Mesenchymal stem cell (in vitro differentiated cells and primary cell): ENCODE data around the gene OR52J3.
"Not testable (repeated sequence)": the region's sequence is repeated elsewhere in the genome, so short reads cannot be mapped to it uniquely, and the experiment has no call there.

ENCODE experiments used
- DNase-seq: peaks from one replicate; pipeline ENCODE4 v3.0.0-alpha.2; 2013
- H2AFZ ChIP-seq: one replicate; pipeline ENCODE4 v1.6.1; 2013; ENCODE audit warnings: low read depth, mild to moderate bottlenecking, control low read depth, inconsistent platforms, low read length, moderate library complexity
- H2AK5ac ChIP-seq: 2 replicates; pipeline ENCODE4 v1.6.1; 2013; ENCODE audit warnings: low read length, moderate library complexity, mild to moderate bottlenecking, inconsistent platforms; ENCODE audit not compliant: severe bottlenecking
- H2BK120ac ChIP-seq: one replicate; pipeline ENCODE4 v1.6.1; 2013; ENCODE audit warnings: low read depth, mild to moderate bottlenecking, inconsistent platforms, low read length, moderate library complexity
- H2BK12ac ChIP-seq, 2 experiments: one replicate each; pipeline ENCODE4 v1.6.1; 2013; ENCODE audit warnings: inconsistent platforms in 2 of 2, low read length in 2 of 2, mild to moderate bottlenecking in 2 of 2, moderate library complexity in 2 of 2, control low read depth in 1 of 2
- H2BK15ac ChIP-seq: one replicate; pipeline ENCODE4 v1.6.1; 2013; ENCODE audit warnings: mild to moderate bottlenecking, low read depth, inconsistent platforms; ENCODE audit not compliant: poor library complexity, severe bottlenecking
- H2BK5ac ChIP-seq: 2 replicates; pipeline ENCODE4 v1.6.1; 2013; ENCODE audit warnings: low read depth, mild to moderate bottlenecking, low read length, control low read depth, inconsistent platforms; ENCODE audit not compliant: poor library complexity, severe bottlenecking
- H3K14ac ChIP-seq, 2 experiments: one replicate each; pipeline ENCODE4 v1.6.1; 2013; ENCODE audit warnings: inconsistent platforms in 2 of 2, low read length in 2 of 2, control low read depth in 1 of 2, mild to moderate bottlenecking in 1 of 2, moderate library complexity in 1 of 2
- H3K18ac ChIP-seq, 2 experiments: one replicate each; pipeline ENCODE4 v1.6.1; 2013; ENCODE audit warnings: inconsistent platforms in 2 of 2, low read length in 2 of 2, control low read depth in 1 of 2, low read depth in 1 of 2, mild to moderate bottlenecking in 1 of 2
- H3K23ac ChIP-seq, 2 experiments: one replicate each; pipeline ENCODE4 v1.6.1; 2013; ENCODE audit warnings: inconsistent platforms in 2 of 2, low read length in 2 of 2, mild to moderate bottlenecking in 2 of 2, moderate library complexity in 2 of 2, control low read depth in 1 of 2
- H3K27ac ChIP-seq: 2 replicates; pipeline ENCODE4 v1.5.1; 2013; ENCODE audit warnings: mild to moderate bottlenecking, moderate library complexity, low read length, control low read depth, inconsistent platforms; ENCODE audit not compliant: poor library complexity, severe bottlenecking
- H3K27me3 ChIP-seq, 2 experiments: 2 replicates each; pipeline versions ENCODE4 v1.6.1 to v1.7.0; 2013; ENCODE audit warnings: low read length in 2 of 2, mild to moderate bottlenecking in 2 of 2, moderate library complexity in 2 of 2, control low read depth in 1 of 2, inconsistent platforms in 1 of 2; ENCODE audit not compliant: control insufficient read depth in 1 of 2, insufficient read depth in 1 of 2
- H3K36me3 ChIP-seq, 2 experiments: 2 replicates each; pipeline versions ENCODE4 v1.6.1 to v1.7.0; 2013; ENCODE audit warnings: low read length in 2 of 2, control low read depth in 1 of 2, inconsistent platforms in 1 of 2, low read depth in 1 of 2, mild to moderate bottlenecking in 1 of 2; ENCODE audit not compliant: insufficient read depth in 2 of 2, control insufficient read depth in 1 of 2
- H3K4ac ChIP-seq, 2 experiments: one replicate each; pipeline ENCODE4 v1.6.1; 2013; ENCODE audit warnings: inconsistent platforms in 2 of 2, low read length in 2 of 2, mild to moderate bottlenecking in 2 of 2, moderate library complexity in 2 of 2, control low read depth in 1 of 2, low read depth in 1 of 2
- H3K4me1 ChIP-seq: 2 replicates; pipeline ENCODE4 v1.6.1; 2013; ENCODE audit warnings: low read depth, low read length, control low read depth; ENCODE audit not compliant: control insufficient read depth, insufficient read depth
- H3K4me2 ChIP-seq: 2 replicates; pipeline ENCODE4 v1.6.1; 2013; ENCODE audit warnings: low read length, mild to moderate bottlenecking, inconsistent platforms; ENCODE audit not compliant: poor library complexity, severe bottlenecking
- H3K4me3 ChIP-seq, 2 experiments: 2 replicates each; pipeline versions ENCODE4 v1.5.1 to v1.7.0; 2013; ENCODE audit warnings: low read length in 2 of 2, mild to moderate bottlenecking in 2 of 2, control low read depth in 1 of 2, low read depth in 1 of 2; ENCODE audit not compliant: insufficient read depth in 1 of 2
- H3K79me1 ChIP-seq: replicated peaks from 2 replicates; pipeline ENCODE4 v1.6.1; 2013; ENCODE audit warnings: mild to moderate bottlenecking, control low read depth, low read length, inconsistent platforms; ENCODE audit not compliant: poor library complexity, severe bottlenecking
- H3K9ac ChIP-seq: 2 replicates; pipeline ENCODE4 v1.7.0; 2013; ENCODE audit warnings: mild to moderate bottlenecking, low read length, moderate library complexity
- H3K9me3 ChIP-seq: 2 replicates; pipeline ENCODE4 v1.7.0; 2013; ENCODE audit warnings: mild to moderate bottlenecking, low read length; ENCODE audit not compliant: control insufficient read depth
- H4K8ac ChIP-seq: one replicate; pipeline ENCODE4 v1.6.1; 2013; ENCODE audit warnings: inconsistent platforms, mild to moderate bottlenecking, low read length, moderate library complexity
- H4K91ac ChIP-seq: one replicate; pipeline ENCODE4 v1.6.1; 2013; ENCODE audit warnings: mild to moderate bottlenecking, low read length, inconsistent platforms
- WGBS: methylation state at CpG from one replicate; pipeline ENCODE4 v1.1.7; 2013; ENCODE audit warnings: mixed read lengths; 5-methylcytosine and 5-hydroxymethylcytosine counted together

Gene OR52J3

DNA sequence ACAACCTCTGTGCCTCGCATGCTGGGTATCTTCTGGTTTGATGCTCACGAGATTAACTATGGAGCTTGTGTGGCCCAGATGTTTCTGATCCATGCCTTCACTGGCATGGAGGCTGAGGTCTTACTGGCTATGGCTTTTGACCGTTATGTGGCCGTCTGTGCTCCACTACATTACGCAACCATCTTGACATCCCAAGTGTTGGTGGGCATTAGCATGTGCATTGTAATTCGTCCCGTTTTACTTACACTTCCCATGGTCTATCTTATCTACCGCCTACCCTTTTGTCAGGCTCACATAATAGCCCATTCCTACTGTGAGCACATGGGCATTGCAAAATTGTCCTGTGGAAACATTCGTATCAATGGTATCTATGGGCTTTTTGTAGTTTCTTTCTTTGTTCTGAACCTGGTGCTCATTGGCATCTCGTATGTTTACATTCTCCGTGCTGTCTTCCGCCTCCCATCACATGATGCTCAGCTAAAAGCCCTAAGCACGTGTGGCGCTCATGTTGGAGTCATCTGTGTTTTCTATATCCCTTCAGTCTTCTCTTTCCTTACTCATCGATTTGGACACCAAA lies 516 bp downstream of the OR52J3 start:
- no peak overlapping the region for H2AK5ac ChIP-seq
- no peak overlapping the region for H3K14ac ChIP-seq
- no peaks in the 10 kb centered on the region for H3K27me3 ChIP-seq
- H2BK120ac ChIP-seq, result no peak overlapping the region
- no peak overlapping the region for H2BK12ac ChIP-seq
- no peak overlapping the region for H3K18ac ChIP-seq
- H3K9ac ChIP-seq, result no peak overlapping the region
- H3K36me3 ChIP-seq, result no peaks in the 10 kb centered on the region
- no peak overlapping the region for H3K4ac ChIP-seq
- H2BK5ac ChIP-seq, result no peak overlapping the region
- H2BK15ac ChIP-seq, result no peak overlapping the region
- no peak overlapping the region for H2AFZ ChIP-seq
- no peaks in the 10 kb centered on the region for H3K79me1 ChIP-seq
- no peak overlapping the region for H4K8ac ChIP-seq
- no peak overlapping the region for H3K27ac ChIP-seq
- WGBS, result 93% methylated on average over 15 of the region's 15 CpGs
- H3K4me3 ChIP-seq, result no peak overlapping the region
- no peak overlapping the region for H3K4me2 ChIP-seq
- DNase-seq, result no peak
- no peak overlapping the region for H4K91ac ChIP-seq
- H3K23ac ChIP-seq, result no peak overlapping the region
- no peaks in the 10 kb centered on the region for H3K4me1 ChIP-seq
- no peaks in the 10 kb centered on the region for H3K9me3 ChIP-seq

DNA sequence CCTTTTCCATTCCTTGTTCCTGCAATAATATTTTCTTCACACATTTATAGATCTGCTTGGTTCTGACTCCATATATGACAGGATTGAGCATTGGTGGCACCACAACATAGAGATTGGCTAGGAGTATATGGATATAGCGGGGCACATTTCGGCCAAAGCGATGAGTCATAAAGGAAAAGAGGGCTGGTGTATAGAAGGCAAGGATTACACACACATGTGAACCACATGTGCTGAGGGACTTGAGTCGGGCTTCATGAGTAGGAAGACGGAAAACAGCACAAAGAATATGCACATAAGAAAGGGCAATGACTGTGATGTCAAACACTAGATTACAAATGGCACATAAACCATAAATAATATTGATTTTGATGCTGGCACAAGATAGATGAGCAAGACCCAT lies 12.4 kb downstream of the OR52J3 start:
- H3K4ac ChIP-seq, H3K18ac ChIP-seq, H3K79me1 ChIP-seq, H2AFZ ChIP-seq, H3K23ac ChIP-seq, H3K27me3 ChIP-seq, H3K27ac ChIP-seq, H3K14ac ChIP-seq, H2BK15ac ChIP-seq, H3K9ac ChIP-seq, DNase-seq, H2BK5ac ChIP-seq, H3K4me2 ChIP-seq, H2AK5ac ChIP-seq, H3K4me3 ChIP-seq, H3K4me1 ChIP-seq, H3K9me3 ChIP-seq, H2BK12ac ChIP-seq, H2BK120ac ChIP-seq, H3K36me3 ChIP-seq, H4K8ac ChIP-seq, H4K91ac ChIP-seq: not testable (repeated sequence)
- 84% methylated on average over 2 of the region's 5 CpGs for WGBS

DNA sequence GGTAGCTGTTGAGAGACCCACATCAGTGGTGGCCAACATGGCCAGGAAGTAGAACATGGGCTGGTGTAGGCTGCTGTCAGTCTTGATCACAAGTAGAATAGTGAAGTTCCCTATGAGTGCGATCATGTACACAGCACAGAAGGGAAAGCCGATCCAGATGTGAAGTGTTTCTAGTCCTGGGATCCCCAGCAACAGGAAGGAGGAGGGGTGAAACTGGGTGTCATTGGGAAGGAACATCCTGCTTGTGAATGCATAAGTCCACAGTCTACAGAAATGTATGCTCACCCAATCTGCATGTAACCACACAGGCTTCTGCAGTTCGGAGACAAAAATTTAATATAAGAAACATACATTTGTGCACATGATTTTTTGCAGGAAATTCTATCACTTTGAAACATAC lies 13.1 kb downstream of the OR52J3 start, which contains the start of gene OR52E2:
Gene OR52E2 (minus strand): TSS at position 237 of the 400 bp plus-strand sequence. CDS start 0 bp downstream, at position 237.
- Histone ChIP-seq H2BK15ac (no peak within 1 kb of the TSS), H3K9me3 (no peaks in the 10 kb centered on the region), H2AFZ (no peak within 1 kb of the TSS), H3K27ac (no peak within 1 kb of the TSS), H4K8ac (no peak within 1 kb of the TSS), H3K4me3 (no peak within 1 kb of the TSS), H2BK120ac (no peak within 1 kb of the TSS), H3K18ac (no peak within 1 kb of the TSS), H2BK12ac (no peak within 1 kb of the TSS), H3K4me2 (no peak within 1 kb of the TSS), H3K79me1 (no peaks in the 10 kb centered on the region), H3K27me3 (no peaks in the 10 kb centered on the region), H3K4me1 (no peaks in the 10 kb centered on the region), H4K91ac (no peak within 1 kb of the TSS), H3K4ac (no peak within 1 kb of the TSS), H3K9ac (no peak within 1 kb of the TSS), H3K36me3 (no peaks in the 10 kb centered on the region), H3K14ac (no peak within 1 kb of the TSS), H3K23ac (no peak within 1 kb of the TSS), H2BK5ac (no peak within 1 kb of the TSS), H2AK5ac (no peak within 1 kb of the TSS)
- no peak for DNase-seq
- 91% methylated on average over 2 of the region's 3 CpGs for WGBS

DNA sequence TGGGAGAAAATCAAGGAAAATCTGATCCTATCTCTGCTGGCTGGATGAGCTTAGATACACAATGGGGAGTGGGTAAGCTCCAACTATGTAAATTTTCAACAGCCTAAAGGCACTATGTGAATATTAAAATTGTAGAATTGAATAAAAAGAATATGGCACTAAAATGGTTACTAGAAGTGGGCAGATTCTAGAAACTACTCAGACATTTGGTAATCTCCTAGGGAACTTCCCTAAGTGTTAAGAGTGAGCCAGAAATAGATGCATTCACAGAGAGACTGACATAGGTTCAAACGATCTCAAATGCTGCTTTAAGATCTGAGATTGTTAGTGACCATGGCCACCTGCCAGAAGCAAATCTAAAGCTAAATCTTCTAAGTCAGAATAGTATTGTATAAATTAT lies 18.7 kb downstream of the OR52J3 start:
- H3K27me3 ChIP-seq, result peaks cover 0 to 4% of the 10 kb centered on the region in 2 experiments
- no peak overlapping the region for H3K18ac ChIP-seq
- 80% methylated on average over 1 of the region's 1 CpG for WGBS
- H2BK5ac ChIP-seq, result no peak overlapping the region
- no peak for DNase-seq
- no peak overlapping the region for H2AK5ac ChIP-seq
- no peak overlapping the region for H2BK120ac ChIP-seq
- no peaks in the 10 kb centered on the region for H3K79me1 ChIP-seq
- no peak overlapping the region for H3K14ac ChIP-seq
- no peaks in the 10 kb centered on the region for H3K36me3 ChIP-seq
- H3K4me3 ChIP-seq, result no peak overlapping the region
- no peaks in the 10 kb centered on the region for H3K9me3 ChIP-seq
- no peak overlapping the region for H4K8ac ChIP-seq
- H4K91ac ChIP-seq, result no peak overlapping the region
- H3K9ac ChIP-seq, result no peak overlapping the region
- H3K4me2 ChIP-seq, result no peak overlapping the region
- no peaks in the 10 kb centered on the region for H3K4me1 ChIP-seq
- H2BK12ac ChIP-seq, result no peak overlapping the region
- no peak overlapping the region for H3K23ac ChIP-seq
- H2BK15ac ChIP-seq, result no peak overlapping the region
- H3K27ac ChIP-seq, result no peak overlapping the region
- H2AFZ ChIP-seq, result no peak overlapping the region
- no peak overlapping the region for H3K4ac ChIP-seq
